NCI-H446 (cell line): ENCODE measurements around the gene CNPY4.

Source experiments
- DNase-seq, 2 experiments: peaks; one replicate each; lab custom pipeline; 2025; lab: John Stamatoyannopoulos, UW

CNPY4 gene

DNA sequence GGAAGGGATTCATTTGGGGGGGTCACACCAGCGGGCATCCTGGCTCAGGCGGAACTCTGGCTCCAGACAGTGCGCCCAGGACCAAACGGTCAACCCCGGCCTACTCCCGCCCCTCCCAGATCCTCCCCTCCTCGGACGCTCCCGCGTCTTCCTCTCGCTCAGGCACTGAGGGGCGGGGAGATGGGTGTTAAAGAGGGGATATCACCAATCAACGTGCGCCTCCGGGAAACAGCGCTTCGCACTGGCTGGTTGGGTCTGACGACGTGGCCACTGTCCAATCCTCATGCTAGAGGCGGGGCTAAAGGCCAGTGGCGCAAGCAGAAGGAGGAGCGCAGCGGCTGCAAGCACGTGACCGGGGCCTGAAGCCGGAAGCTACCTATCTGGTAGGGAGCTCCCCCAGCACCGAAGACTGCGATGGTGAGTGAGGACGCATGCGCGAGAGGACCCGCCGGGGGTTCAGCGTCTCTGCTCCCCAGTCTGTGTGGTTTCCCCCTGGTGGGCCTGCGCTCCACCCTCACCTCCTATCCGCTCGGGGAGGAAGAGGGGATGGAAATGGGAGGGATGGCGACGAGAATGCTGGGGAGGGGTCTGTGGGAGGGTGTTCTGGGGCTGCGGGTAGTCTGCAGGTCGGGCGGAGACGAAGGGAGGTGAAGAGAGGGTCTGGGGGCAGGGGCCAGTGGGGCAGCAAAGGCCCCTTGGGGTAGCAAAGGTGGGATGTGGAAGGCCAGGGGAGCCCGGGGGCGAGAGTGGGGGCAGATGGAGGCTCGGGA lies 29.3 kb downstream of the CNPY4 start, which contains the start of gene LAMTOR4:
Gene LAMTOR4, plus strand, starts transcription at position 360 of the 770 bp plus-strand sequence. Its CDS starts 55 bp downstream, at position 415.
- peak; percentile 86 to 98 for DNase-seq

DNA sequence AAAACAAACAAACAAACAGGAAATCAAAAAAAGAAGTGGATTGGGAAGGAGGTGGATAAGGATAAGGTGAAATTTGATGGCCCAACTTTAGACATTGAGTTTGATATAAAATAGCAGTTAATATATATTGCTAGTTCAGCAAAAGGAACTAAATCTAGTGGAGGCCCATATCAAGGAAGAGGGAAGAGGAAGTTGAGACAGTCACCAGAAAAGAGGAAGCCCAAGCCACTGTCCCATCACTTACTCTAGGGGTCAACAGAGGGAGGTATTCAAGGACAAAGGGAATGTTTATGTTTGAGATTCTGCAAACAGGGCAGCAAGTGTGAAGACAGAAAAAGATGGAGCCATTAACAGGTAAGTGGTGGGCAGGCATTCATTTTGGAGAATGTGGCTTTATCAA lies 33.0 kb downstream of the CNPY4 start:
- DNase-seq: no peak

DNA sequence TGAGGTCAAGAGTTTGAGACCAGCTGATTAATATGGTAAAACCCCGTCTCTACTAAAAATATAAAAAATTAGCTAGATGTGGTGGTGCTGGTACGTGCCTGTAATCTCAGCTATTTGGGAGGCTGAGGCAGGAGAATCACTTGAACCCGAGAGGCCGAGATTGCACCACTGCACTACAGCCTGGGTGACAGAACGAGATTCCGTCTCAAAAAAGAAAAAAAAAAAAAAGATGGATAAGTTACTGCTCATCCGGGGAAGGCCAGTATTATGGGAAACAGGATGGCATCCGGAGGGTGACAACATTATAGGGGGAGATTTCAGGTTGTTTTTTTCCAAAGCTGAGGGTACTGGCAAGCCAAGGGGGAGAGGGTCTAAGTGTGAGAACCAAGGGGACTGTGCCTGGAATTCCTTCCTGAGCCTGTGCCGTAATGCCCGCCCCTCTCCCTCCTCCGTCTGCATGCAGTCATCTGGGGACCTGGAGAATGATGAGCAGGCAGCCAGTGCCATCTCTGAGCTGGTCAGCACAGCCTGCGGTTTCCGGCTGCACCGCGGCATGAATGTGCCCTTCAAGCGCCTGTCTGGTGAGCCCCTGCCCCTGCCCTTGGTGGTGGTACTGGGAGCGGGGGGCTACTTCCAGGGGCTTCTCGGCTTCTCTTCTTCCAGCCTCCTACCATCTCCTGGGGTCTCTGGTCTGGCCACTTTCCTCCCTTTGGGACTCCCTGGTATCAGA lies 33.7 kb downstream of the CNPY4 start:
- DNase-seq: no peak

DNA sequence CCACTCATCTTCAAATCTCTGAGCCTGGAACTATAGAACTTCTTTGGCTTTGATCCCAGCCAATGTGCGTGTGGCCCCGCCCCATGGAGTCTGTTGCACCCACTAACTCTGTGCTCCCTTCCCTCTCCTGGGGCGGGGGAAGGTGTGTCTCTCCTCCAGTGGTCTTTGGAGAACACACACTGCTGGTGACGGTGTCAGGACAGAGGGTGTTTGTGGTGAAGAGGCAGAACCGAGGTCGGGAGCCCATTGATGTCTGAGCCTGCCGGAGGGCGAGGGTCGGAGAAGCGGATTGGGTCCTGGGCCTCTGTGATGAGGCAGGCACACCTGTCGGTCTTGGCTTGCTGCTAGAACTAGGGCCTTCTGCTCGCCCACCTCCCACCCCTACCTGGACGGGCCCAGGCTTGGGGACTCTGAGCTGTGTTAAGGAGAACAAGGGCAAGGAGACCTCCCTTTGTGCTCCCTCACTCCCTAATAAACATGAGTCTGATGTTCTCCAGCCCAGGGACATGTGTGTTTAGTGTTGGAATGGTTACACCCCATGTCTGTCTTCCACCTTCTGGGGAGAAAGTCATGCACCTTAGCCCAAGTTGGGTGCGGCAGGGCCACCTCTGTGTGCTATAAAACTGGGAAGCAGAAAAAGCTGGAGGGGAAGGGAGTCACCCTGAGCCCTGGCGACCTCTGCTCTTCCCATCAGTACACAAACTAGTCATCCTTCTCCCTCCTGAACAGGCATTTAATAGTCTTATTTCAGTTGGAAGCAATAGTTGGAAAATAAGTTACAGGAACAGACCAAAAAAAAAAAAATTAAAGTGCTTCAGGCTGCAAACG lies 34.5 kb downstream of the CNPY4 start:
- no peak for DNase-seq

DNA sequence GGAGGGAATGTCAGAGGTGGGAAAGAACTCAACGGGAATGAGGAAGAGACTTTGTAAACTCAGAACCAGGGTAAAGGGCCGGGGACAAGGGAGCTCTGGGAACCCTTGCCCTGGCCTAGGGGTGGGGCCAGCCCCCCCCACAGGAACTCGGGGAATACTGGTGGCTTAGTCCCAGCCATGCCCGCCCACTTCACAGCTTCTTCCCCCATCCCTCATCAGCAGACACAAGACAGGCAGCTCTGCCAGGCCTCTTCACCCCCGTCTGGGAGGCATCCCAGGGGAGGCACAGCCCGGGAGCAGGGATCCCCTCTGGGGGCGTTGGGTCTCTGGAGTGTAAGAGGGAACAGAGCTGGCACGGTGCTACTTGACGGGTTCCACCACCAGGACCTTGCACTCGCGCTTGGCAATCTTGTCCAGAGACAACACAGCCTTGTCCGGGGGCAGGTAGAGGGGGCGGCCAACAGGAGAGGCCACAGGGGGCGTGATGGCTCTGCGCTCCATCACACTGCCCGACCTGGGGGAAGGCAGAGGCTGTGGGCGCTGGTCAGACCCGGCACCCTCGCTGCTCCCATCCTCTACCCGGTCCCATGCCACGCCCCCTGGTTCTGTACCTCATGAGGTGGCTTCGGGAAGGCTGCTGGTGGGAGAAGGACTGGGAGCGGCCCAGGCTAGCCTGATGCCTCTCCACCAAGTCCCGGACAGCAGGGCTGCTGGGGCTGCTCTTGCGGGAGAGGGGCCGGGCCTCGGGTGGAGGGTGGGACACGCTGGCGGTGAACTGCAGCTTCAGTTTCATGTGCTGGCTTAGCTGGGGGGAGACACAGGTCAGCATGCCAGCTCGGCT lies 35.4 kb downstream of the CNPY4 start:
- DNase-seq: no peak

DNA sequence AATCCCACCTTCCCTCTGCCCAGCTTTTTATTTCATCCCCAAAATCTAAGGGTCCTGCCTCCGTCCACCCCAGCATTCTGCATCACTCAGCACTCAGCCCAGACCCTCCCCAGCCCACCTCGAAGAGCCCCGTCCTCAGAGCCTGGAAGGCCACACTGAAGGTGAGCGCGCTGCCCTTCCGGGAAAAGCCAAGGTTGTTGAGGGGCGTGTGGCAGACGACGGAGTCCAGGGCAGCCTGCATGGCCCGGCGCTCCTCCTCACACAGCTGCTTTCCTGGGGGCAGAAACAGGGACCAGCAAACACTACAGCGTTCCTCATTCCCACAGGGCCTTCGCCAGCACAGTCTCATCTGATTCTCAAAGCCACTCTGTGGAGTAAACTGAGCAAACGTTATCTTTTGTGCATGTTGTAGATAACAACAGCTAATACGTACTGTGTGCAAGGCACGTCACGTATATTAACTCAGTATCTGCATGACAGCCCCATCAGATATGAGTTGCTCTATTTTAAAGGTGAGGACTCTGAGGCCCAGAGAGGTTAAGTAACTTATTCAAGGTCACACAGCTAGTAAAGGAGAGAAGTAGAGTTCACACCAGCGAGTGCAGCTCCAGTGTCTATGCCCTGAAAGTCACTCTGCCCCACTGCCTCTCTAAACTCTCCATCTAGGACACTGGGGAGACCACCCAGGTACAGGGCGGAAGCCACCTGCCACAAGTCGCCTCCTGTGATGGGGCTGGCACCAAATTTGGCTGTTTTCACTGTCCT lies 36.3 kb downstream of the CNPY4 start:
- no peak for DNase-seq

DNA sequence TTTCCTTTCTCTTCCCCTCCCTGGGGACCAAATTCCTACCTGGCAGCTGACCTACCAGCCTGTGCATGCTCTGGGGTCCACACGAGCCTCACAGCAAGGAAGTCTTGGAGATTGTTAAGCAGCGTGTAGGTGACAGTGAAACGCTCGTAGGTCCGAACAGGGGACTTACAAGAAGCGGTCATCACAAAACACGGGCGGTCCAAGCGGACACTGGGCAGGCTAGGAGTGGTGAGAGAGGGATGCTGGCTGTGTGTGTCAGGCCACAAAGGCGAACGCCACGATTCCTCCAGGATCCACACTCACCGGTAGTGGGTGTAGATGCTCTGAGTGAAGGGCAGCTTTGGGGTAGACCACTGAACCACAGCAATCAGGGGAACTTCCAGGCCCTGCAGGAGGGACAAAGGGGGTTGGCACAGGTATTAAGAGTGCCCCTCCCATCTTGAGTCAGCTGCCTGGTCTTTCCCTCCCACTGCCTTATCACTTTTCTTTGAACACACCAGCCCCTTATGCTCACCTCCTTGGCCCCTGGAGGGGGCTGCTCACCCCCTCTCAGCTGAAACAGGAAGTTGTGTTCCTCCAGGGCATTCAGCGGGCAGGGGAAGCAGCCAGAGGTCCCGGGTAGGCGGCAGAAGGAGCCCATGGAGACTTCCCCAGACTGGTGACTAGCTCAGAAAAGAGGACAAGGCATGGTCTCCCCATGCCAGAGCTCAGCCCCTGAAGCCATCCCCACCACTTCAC lies 37.1 kb downstream of the CNPY4 start:
- no peak for DNase-seq

DNA sequence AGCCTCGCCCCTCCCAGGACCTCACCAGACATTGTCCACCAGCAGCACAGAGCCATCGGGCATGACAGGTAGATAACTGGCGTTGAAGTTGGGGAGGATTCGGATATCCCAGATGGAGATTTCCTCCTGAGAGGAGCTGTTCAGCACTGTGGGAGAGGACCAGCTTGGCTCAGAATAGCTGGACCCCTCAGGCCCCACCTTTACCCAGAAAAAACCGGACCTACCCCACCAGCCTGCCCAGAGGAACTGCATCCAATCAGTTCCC lies 37.6 kb downstream of the CNPY4 start:
- no peak for DNase-seq

DNA sequence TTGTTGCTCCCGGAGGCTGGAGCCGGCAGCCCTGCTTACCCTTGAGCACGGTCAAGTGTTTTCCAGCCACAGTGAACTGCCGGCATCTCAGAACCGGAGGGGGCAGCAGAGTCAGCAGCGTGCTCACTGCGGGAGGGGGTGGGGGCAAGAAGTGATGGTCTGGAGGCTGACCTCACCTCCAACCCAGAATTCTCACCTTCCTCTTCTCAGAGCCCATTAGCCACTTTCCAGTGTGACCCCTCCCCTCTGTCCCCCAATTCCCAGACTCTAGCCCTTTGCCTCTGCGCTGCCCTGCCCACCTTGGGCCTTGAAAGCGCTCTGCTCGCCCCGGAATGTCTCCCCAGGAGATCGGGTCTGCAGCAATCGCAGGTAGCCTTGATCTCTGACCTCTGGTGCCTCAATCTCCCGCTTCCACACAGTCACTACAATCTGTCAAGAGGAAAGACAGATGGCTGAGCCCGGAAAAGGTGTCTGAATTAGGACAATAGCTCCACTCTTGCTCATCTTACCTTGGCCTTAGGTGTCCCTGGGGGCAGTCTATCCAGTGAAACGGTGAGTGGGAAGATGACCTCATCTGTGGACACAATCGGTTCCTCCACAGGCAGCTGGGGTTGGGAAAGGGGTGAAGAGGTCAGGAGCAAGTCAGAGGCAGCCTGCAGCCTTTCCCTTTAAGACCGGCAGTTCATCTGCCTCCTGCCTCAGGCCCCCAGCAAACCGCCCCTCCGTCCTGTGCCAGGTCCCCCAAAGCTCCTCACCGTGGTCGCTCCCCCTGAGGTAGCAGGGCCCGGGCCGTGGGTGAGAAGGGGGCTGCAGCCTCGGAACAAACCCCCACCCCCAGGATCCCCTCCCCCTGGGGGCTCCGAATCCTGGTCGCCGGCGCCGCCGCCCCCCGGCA lies 38.1 kb downstream of the CNPY4 start:
- no peak for DNase-seq

DNA sequence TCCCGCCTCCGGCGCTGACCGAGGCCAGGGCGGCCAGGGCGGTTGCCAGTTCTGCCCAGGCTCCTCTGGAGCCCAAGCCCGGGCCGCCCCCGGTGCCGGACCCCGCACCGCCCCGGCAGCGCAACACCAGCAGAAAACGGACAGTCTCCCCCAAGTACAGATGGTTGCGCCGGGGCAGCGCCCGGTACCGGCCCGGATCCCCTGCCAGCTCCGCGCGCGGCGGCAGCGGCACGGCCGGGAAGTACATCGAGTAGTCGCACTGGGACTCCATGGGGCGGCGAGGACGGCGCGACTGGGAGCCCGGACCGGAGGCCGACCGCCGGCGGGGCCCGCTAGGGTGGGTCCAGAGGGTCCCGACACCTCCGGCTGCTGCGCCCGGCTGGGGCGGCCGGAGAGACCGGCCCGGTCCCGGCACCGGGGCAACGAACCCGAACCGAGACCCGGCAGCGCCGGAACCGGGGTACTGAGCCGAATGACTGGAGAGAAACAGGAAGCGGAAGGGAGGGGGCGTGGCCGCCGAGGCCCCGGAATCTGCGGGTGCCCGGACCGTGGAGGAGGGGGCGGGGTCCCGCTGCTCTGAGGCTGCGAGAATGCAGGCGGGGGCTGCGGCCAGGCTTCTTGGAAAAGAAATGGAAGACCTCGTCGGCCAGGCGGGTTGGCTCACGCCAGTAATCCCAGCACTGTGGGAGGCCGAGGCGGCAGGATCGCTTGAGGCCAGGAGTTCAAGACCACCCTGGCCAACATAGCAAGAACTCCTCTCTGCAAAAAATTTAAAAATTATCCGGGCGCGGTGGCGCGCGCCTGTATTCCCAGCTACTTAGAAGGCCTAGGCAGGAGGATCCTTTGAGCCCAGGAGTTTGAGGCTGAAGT lies 39.0 kb downstream of the CNPY4 start, which contains the start of gene TRAPPC14:
Gene TRAPPC14, minus strand, starts transcription at position 495 of the 870 bp plus-strand sequence. Its CDS starts 224 bp downstream, at position 271.
- peak; percentile 48 to 77 for DNase-seq

DNA sequence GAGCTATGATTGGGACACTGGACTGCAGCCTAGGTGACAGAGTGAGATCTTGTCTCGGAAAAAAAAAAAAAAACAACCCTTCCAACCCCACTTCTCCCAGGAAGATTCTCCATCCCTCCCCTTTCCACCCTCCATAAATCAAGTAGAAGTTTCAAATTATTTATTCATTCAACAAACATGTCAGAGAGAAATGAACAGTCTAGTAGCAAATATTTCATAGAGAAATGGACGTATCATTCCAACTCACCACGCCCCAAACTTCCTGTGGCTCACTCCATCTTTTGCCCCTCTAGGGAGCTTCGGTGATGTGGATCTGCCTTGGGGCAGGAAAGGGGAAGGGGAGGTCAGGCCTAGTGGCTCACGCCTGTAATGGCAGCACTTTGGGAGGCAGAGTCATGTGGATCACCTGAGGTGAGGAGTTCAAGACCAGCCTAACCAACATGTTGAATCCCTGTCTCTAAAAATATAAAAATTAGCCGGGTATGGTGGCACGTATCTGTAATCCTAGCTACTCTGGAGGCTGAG lies 39.7 kb downstream of the CNPY4 start:
- no peak for DNase-seq

DNA sequence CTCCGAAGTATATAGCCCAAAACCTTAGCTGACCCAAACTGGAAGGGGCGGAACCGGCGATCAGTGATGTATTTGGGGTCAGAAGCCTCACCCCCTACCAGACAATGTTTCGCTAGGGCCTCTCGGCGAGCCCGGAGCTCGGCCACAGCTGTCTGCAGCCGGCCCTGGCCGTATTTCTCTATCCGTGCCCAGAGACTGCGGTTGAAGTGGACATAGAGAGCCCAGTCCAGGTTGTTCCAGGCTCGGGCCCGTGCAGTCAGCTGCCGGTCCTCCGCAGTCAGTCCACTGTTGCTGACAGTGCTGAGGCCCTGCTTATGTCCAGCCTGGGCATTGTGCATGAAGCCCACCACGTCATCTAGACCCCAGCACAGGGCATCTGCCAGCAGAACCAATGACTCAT lies 40.6 kb downstream of the CNPY4 start:
- no peak for DNase-seq

DNA sequence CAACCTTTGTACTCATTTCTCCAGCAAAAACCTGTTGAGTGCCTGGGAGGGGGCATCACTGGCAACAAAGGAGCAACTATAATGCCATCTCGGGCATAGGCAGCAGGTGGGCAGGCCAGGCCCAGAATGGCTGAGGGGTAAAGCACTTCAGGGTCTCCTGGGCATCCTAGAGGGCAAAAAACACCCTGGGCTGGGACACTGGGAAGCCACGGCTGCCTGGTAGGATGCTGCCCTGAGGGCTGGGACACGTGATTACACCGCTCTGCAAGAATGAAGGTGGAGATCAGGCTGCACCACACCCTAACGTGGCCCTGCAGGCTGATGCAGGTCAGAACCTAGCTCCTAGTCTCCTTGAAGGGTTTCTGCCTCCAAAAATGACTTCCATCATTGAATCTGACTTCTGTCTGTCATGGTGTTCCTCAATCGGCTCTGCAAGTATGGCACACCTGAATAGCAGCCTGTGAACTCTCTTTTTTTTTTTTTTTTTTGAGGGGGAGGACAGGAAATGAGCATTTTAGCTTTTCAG lies 43.6 kb downstream of the CNPY4 start:
- DNase-seq: no peak

DNA sequence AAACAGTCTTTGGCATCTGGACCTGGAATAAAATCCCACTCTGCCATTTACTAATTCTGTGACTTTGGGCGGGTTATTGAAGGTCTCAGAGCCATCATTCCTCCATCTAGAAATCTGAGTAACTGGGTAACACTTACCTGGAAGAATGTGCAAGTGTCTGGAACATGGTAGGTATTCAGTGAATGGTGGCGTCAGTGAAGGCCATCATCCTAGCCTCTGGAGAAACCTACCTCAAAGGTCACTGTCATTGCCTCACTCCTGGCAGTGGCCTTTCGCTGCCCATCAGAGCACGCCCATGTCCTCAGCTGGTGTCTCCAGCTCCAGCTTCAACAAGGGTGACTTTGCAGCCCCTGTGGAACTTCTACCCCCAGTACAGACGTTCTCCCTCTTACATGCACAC lies 44.4 kb downstream of the CNPY4 start:
- DNase-seq: no peak

DNA sequence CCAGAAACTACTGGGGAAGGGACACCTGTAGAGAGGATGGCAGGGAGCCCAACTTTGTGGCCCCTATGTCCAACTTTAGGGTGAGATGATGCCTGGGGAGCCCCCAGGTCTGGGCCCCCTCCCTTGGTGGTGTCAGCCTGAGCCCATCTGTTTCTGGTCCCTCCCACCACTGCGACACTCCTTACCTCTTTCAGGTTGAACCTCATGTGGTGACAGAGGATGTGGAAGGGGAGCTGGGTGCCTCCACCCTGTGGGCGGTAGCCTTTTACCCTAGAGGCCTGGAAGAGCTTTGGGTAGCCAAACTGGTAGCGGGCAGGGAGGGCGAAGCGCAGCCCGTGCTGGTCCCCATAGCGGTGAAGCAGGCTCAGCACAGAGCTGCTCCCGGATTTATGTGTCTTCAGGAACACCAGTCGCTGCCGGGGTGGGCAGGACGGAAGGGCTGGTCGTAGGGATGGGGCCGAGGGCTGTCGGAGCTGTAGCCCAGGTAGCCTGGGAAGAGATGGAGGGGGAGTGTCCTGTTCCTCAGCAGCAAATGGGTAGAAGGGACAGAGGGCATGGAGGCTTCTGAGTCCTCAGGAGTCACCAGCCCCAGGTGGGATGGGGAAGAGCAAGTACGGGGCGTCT lies 47.0 kb downstream of the CNPY4 start:
- DNase-seq: no peak

DNA sequence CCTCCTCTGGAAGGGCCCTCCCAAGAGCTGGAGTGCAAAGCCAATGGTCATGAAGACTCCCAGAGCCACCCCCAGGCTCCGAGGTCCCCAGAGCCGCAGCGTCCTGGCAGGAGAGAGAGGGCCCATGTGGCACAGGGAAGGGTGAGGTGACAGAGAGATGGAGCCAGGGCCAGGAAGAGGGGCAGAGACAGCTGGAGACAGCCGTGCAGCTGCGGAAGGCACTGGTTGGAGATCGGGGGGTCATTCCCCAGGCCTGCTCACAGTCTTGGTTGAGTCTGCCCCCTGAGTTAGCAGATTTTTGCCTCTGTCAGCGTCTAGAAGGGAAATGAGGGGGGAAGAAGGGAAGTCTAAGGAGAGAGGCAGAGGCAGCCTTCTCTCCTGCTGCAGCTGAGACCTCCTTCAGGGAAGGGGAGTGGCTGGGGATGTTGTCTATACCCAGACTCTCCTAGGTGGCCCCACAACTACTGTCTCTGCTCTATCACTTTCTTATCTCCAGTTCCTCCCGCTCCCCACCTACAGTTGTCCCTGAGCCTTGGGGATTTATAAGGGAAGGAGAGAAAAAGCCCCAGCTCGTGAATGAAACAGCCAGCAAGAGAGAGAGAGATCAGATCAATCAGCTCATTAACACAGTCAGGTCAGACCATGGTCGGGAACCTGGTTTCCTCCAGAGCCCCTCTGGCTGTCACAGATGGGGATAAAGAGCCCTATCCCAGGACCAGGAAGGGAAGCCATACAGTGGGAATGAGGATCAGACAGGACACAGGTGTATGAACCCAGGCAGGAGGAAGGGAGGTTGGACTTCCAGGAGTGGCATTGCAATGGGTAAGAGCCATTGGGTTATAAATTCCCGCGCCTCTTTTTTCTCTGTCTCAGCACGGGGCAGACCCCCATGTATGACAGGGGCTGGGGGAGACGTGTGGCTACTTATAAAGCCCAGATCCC lies 47.8 kb downstream of the CNPY4 start:
- DNase-seq: no peak
